ENCODE results near the gene GRID2. TPM values are rescaled to one million over a fixed set of nuclear protein-coding genes. Genes with fewer than 3 reads are reported as not detected.

The GRID2 gene
- total and polyA plus RNA-seq, 9 of the 15 experiments (the other 6 are each of a cell fraction or from before 2014, with no cell fraction given), result 0.04 TPM; not detected in 7

DNA sequence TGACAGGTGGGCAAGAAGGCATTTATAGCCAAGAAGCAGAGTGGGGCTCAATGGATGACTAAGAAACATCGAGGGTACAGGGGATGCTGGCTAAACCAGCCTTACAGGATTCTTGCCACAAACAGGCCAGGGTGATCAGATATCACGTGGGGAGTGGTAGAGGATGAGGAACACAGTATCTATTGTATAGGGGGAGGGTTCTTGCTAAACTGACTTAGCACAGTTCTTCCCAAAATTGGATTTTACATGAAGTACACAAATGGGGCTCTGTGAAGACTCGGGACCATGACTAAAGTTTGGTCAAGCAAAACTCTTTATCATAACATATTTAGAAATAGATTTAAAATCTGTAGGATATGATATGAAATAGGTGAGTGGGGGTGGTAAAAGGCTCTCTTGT lies 1380.8 kb downstream of the GRID2 start (continued):
- no peak for TF ChIP-seq SAP30 (IDR thresholded peaks at IDR 0.05; ENCODE audit: borderline replicate concordance, insufficient read depth, low read depth, low read length, poor library complexity, severe bottlenecking)

DNA sequence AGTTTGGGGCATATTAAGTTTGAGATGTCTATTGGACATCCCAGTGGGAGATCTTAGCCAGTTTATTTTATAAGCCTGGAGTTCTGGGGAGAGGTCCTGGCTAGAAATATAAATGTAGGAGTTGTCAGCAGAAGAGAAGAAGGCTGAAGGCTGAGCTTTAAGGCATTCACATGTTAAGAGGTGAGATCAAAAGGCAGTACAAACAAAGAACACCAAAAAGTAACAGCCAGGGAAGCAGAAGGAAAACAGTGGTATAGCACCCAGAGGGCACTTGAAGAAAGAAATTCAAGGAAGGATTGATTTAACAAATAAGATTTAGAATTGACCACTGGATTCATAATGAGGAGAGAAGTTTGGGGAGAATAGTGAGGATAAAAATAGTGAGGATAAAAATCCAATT lies 1383.5 kb downstream of the GRID2 start:
- Histone ChIP-seq H3K4me2 (ENCODE audit: insufficient read depth, low read length) (no peak overlapping the region), H3K79me2 (ENCODE audit: control insufficient read depth, insufficient read depth, low read length) (no peaks in the 10 kb centered on the region), H3K9me3 (replicated peaks; ENCODE audit: control insufficient read depth, insufficient read depth, low read depth, low read length) (no peaks in the 10 kb centered on the region), H3K4me3 (no peak overlapping the region), H4K20me1 (replicated peaks; ENCODE audit: control insufficient read depth, insufficient read depth, low read length) (no peaks in the 10 kb centered on the region), H3K27me3 (ENCODE audit: control insufficient read depth in 2 of 2, insufficient read depth in 2 of 2, low read length in 2 of 2) (no peaks in the 10 kb centered on the region), H3K27ac (ENCODE audit: extremely low read depth, low read depth, low read length) (no peak overlapping the region), H3K9ac (ENCODE audit: insufficient read depth in 1 of 2, low read depth in 2 of 2, low read length in 2 of 2) (no peak overlapping the region), H2AFZ (ENCODE audit: low read depth, low read length) (no peak overlapping the region), H3K9me1 (ENCODE audit: control insufficient read depth, insufficient read depth, low read length) (no peaks in the 10 kb centered on the region), H3K4me1 (replicated peaks in 1 of 2; ENCODE audit: control insufficient read depth in 2 of 2, insufficient read depth in 2 of 2, low read length in 2 of 2) (no peaks in the 10 kb centered on the region), H3K36me3 (ENCODE audit: control insufficient read depth, insufficient read depth, low read length) (no peaks in the 10 kb centered on the region)
- POLR2A ChIA-PET, result no interaction called here
- CTCF ChIA-PET (ENCODE audit: low intra/inter-chr PET ratio), result no interaction called here
- ATAC-seq (no peak), FAIRE-seq (no peak), DNase-seq (ENCODE audit: extremely low read depth in 1 of 4, low spot score in 3 of 4) (no peak)
- TF ChIP-seq XRCC5 (IDR thresholded peaks at IDR 0.05; ENCODE audit: low read depth, low read length) (no peak), KAT7 (CRISPR knock-in tag; IDR thresholded peaks at IDR 0.05; ENCODE audit: borderline replicate concordance) (no peak), ZNF121 (CRISPR knock-in tag; conservative IDR thresholded peaks at IDR 0.05) (no peak), DIDO1 (tag; IDR thresholded peaks at IDR 0.05; ENCODE audit: low read depth) (no peak), SP2 (IDR thresholded peaks at IDR 0.05; ENCODE audit: extremely low read depth, low read depth, low read length, poor library complexity, severe bottlenecking) (no peak), ETV5 (CRISPR knock-in tag; IDR thresholded peaks at IDR 0.05; ENCODE audit: low read depth) (no peak), ZFP1 (CRISPR knock-in tag; IDR thresholded peaks at IDR 0.05) (no peak), SMAD4 (CRISPR knock-in tag; conservative IDR thresholded peaks at IDR 0.05) (no peak), PTBP1 (IDR thresholded peaks at IDR 0.05; ENCODE audit: low read depth, low read length) (no peak)
- no TSS peak for BruUV-seq (replicated peaks)
- intact Hi-C loops (cut with micrococcal nuclease), result no loop called here
- in situ Hi-C loops (cut with MboI), result no loop called here
